Measurements from ENCODE around the gene VSTM1. TPM values are rescaled to one million over a fixed set of nuclear protein-coding genes. Genes with fewer than 3 reads are reported as not detected.

The VSTM1 gene
- total RNA-seq, 4 donors from 2014 or later = not detected

GRCh38 chr19:54029930-54030490, 33.7 kb downstream of the VSTM1 start:
- Histone ChIP-seq H3K4me3 (no peak overlapping the region), H3K4me1 (no peaks in the 10 kb centered on the region), H3K36me3 (no peaks in the 10 kb centered on the region), H3K9me3 (no peaks in the 10 kb centered on the region), H3K27me3 (peaks cover 0 to 8% of the 10 kb centered on the region in 2 donors), H3K27ac (no peak overlapping the region)
- DNase-seq (ENCODE audit: low spot score in 2 of 2) = peak; percentile 22 to 48
- 39 to 45% methylated on average over 9 of the region's 9 CpGs for WGBS, 2 donors
- TF ChIP-seq EP300 (IDR thresholded peaks at IDR 0.05) (no peak), CTCF (IDR thresholded peaks at IDR 0.05) (peak in 4 of 5 experiments; percentile 21 to 48 (median 37))

- Histone ChIP-seq H3K27ac (no peak overlapping the region), H3K9me3 (no peaks in the 10 kb centered on the region), H3K4me1 (no peaks in the 10 kb centered on the region), H3K36me3 (no peaks in the 10 kb centered on the region), H3K4me3 (no peak overlapping the region), H3K27me3 (peaks cover 0 to 8% of the 10 kb centered on the region in 2 donors)
- TF ChIP-seq POLR2A (IDR thresholded peaks at IDR 0.05) = no peak
- WGBS, 2 donors = 75 to 78% methylated on average over 3 of the region's 3 CpGs
- DNase-seq (ENCODE audit: low spot score in 2 of 2) = no peak
Observed at GRCh38 chr19:54029301-54029700, 34.4 kb downstream of the VSTM1 start.

GRCh38 chr19:54026656-54027055, 37.0 kb downstream of the VSTM1 start:
- no peak overlapping the region for H3K4me3 ChIP-seq
- H3K27ac ChIP-seq = no peak overlapping the region
- no peak for DNase-seq (ENCODE audit: low spot score in 2 of 2)
- H3K9me3 ChIP-seq = no peaks in the 10 kb centered on the region
- H3K36me3 ChIP-seq = no peaks in the 10 kb centered on the region
- peaks cover 0 to 12% of the 10 kb centered on the region in 2 donors for H3K27me3 ChIP-seq
- WGBS, 2 donors = 70 to 78% methylated on average over 7 of the region's 7 CpGs
- no peaks in the 10 kb centered on the region for H3K4me1 ChIP-seq
- TF ChIP-seq POLR2A (IDR thresholded peaks at IDR 0.05) = no peak
- no peak for TF ChIP-seq EP300 (IDR thresholded peaks at IDR 0.05)
- no peak for TF ChIP-seq CTCF (IDR thresholded peaks at IDR 0.05)

GRCh38 chr19:54024660-54025059, 39.0 kb downstream of the VSTM1 start:
- Histone ChIP-seq H3K4me1 (no peaks in the 10 kb centered on the region), H3K9me3 (no peaks in the 10 kb centered on the region), H3K36me3 (no peaks in the 10 kb centered on the region), H3K27ac (no peak overlapping the region), H3K27me3 (peaks cover 0 to 12% of the 10 kb centered on the region in 2 donors), H3K4me3 (no peak overlapping the region)
- TF ChIP-seq POLR2A (IDR thresholded peaks at IDR 0.05) (no peak), CTCF (IDR thresholded peaks at IDR 0.05) (no peak), EP300 (IDR thresholded peaks at IDR 0.05) (no peak)
- WGBS, 2 donors = 80 to 91% methylated on average over 8 to 9 of the region's 9 CpGs
- no peak for DNase-seq (ENCODE audit: low spot score in 2 of 2)

- TF ChIP-seq POLR2A (IDR thresholded peaks at IDR 0.05) = no peak
- TF ChIP-seq CTCF (IDR thresholded peaks at IDR 0.05) = no peak
- TF ChIP-seq EP300 (IDR thresholded peaks at IDR 0.05) = no peak
- no peak overlapping the region for H3K4me3 ChIP-seq
- H3K9me3 ChIP-seq = no peaks in the 10 kb centered on the region
- H3K27ac ChIP-seq = no peak overlapping the region
- 28 to 35% methylated on average over 3 of the region's 3 CpGs for WGBS, 2 donors
- no peak for DNase-seq (ENCODE audit: low spot score in 2 of 2)
- no peaks in the 10 kb centered on the region for H3K4me1 ChIP-seq
- H3K27me3 ChIP-seq = peaks cover 0 to 12% of the 10 kb centered on the region in 2 donors
- no peaks in the 10 kb centered on the region for H3K36me3 ChIP-seq
Observed at GRCh38 chr19:54023191-54023590, 40.5 kb downstream of the VSTM1 start.

- Histone ChIP-seq H3K4me1 (no peaks in the 10 kb centered on the region), H3K27me3 (peaks cover 0 to 12% of the 10 kb centered on the region in 2 donors), H3K9me3 (peaks cover 0 to 7% (median 0%) of the 10 kb centered on the region in 4 donors), H3K27ac (no peak overlapping the region), H3K36me3 (no peaks in the 10 kb centered on the region), H3K4me3 (no peak overlapping the region)
- no peak for DNase-seq (ENCODE audit: low spot score in 2 of 2)
- TF ChIP-seq CTCF (IDR thresholded peaks at IDR 0.05) (no peak), POLR2A (IDR thresholded peaks at IDR 0.05) (no peak), EP300 (IDR thresholded peaks at IDR 0.05) (no peak)
- WGBS, 2 donors = 86 to 95% methylated on average over 13 of the region's 13 CpGs
Observed at GRCh38 chr19:54021932-54022331, 41.8 kb downstream of the VSTM1 start.
